HEK293 (cell line): Measurements from ENCODE around the gene MECR.

Source experiments
- CTCF ChIA-PET: fragments of 350-600 bp; formaldehyde crosslinking; extraction: SDS; loops from one replicate; lab custom pipeline; 2021; ENCODE audit warnings: antibody characterized with exemption; lab: Yijun Ruan, JAX
- POLR2A ChIA-PET: fragments of 300-600 bp; formaldehyde crosslinking; extraction: SDS; loops from one replicate; lab custom pipeline; 2020; ENCODE audit warnings: antibody characterized with exemption, inconsistent platforms; lab: Yijun Ruan, JAX
- H3K27ac ChIP-seq: fragments of 200-500 bp; sonication (Bioruptor generic); 2 replicates; pipeline ENCODE4 v1.5.1; 2014; ENCODE audit warnings: low read depth, low read length, control low read depth, inconsistent platforms; ENCODE audit errors: extremely low read depth
- H3K36me3 ChIP-seq, 2 experiments: fragments of 200-500 bp in 1 of 2; sonication (Bioruptor generic) in 1 of 2; 1 replicate in 1 of 2; 2 replicates in 1 of 2; pipeline ENCODE4 v1.5.1; 2014 to 2017; ENCODE audit warnings: inconsistent platforms in 2 of 2, low read length in 2 of 2; ENCODE audit not compliant: control insufficient read depth in 2 of 2, insufficient read depth in 1 of 2
- H3K4me1 ChIP-seq: fragments of 200-500 bp; sonication (Bioruptor generic); 2 replicates; pipeline ENCODE4 v1.5.1; 2014; ENCODE audit warnings: mild to moderate bottlenecking, low read length, inconsistent platforms; ENCODE audit not compliant: control insufficient read depth, insufficient read depth
- H3K4me3 ChIP-seq: 2 replicates; pipeline ENCODE4 v1.5.1; 2011; ENCODE audit warnings: low read depth, mild to moderate bottlenecking, control low read depth, low read length, moderate library complexity
- H3K9me3 ChIP-seq: fragments of 200-500 bp; sonication (Bioruptor generic); 2 replicates; pipeline ENCODE4 v1.5.1; 2014; ENCODE audit warnings: low read depth, low read length, inconsistent platforms; ENCODE audit not compliant: control insufficient read depth, insufficient read depth
- BCL11A ChIP-seq: fragments of 450-650 bp; formaldehyde crosslinking; IDR thresholded peaks from 2 replicates; pipeline ENCODE4 v1.5.1; 2016; ENCODE audit warnings: low read depth, missing biosample characterization, missing genetic modification characterization
- PRDM1 ChIP-seq: fragments of 450-650 bp; formaldehyde crosslinking; IDR thresholded peaks from 2 replicates; pipeline ENCODE4; 2016; ENCODE audit warnings: missing biosample characterization, missing genetic modification characterization
- PRDM6 ChIP-seq: fragments of 450-650 bp; formaldehyde crosslinking; IDR thresholded peaks from 2 replicates; pipeline ENCODE4 v1.5.1; 2017; ENCODE audit warnings: missing biosample characterization, missing genetic modification characterization
- SCRT2 ChIP-seq: fragments of 450-650 bp; formaldehyde crosslinking; IDR thresholded peaks from 2 replicates; pipeline ENCODE4 v1.5.1; 2016; ENCODE audit warnings: missing biosample characterization, missing genetic modification characterization
- ZBTB11 ChIP-seq: fragments of 450-650 bp; formaldehyde crosslinking; conservative IDR thresholded peaks from 2 replicates; pipeline ENCODE4 v1.5.1; 2016; ENCODE audit warnings: low read depth, missing biosample characterization, missing genetic modification characterization
- ZFP3 ChIP-seq: fragments of 450-650 bp; formaldehyde crosslinking; IDR thresholded peaks from 2 replicates; pipeline ENCODE4 v1.5.1; 2016; ENCODE audit warnings: low read depth, missing biosample characterization, missing genetic modification characterization
- ZFP41 ChIP-seq: fragments of 450-650 bp; formaldehyde crosslinking; IDR thresholded peaks from 2 replicates; pipeline ENCODE4 v1.5.1; 2016; ENCODE audit warnings: missing biosample characterization, missing genetic modification characterization, borderline replicate concordance
- ZNF10 ChIP-seq: fragments of 450-650 bp; formaldehyde crosslinking; IDR thresholded peaks from 2 replicates; pipeline ENCODE4 v1.5.1; 2017; ENCODE audit warnings: missing biosample characterization, missing genetic modification characterization
- ZNF37A ChIP-seq: fragments of 450-650 bp; IDR thresholded peaks from 2 replicates; pipeline ENCODE4 v1.5.1; 2018; ENCODE audit warnings: missing biosample characterization, missing genetic modification characterization
- ZNF530 ChIP-seq: fragments of 450-650 bp; formaldehyde crosslinking; IDR thresholded peaks from 2 replicates; pipeline ENCODE4 v1.5.1; 2016; ENCODE audit warnings: low read depth, missing biosample characterization, missing genetic modification characterization
- ZNF548 ChIP-seq: fragments of 450-650 bp; formaldehyde crosslinking; IDR thresholded peaks from 2 replicates; pipeline ENCODE4 v1.5.1; 2016; ENCODE audit warnings: missing biosample characterization, missing genetic modification characterization
- ZNF626 ChIP-seq: fragments of 450-650 bp; sonication (Bioruptor Pico); formaldehyde crosslinking; IDR thresholded peaks from 2 replicates; pipeline ENCODE4 v1.5.1; 2018; ENCODE audit warnings: missing biosample characterization, missing genetic modification characterization, inconsistent platforms
- ZNF664 ChIP-seq: fragments of 450-650 bp; formaldehyde crosslinking; IDR thresholded peaks from 2 replicates; pipeline ENCODE4 v1.5.1; 2016; ENCODE audit warnings: missing biosample characterization, missing genetic modification characterization
- ZNF704 ChIP-seq: fragments of 450-650 bp; formaldehyde crosslinking; IDR thresholded peaks from 2 replicates; pipeline ENCODE4 v1.5.1; 2016; ENCODE audit warnings: missing biosample characterization, missing genetic modification characterization
- ZNF776 ChIP-seq: fragments of 450-650 bp; formaldehyde crosslinking; IDR thresholded peaks from 2 replicates; pipeline ENCODE4 v1.5.0; 2017; ENCODE audit warnings: missing biosample characterization, missing genetic modification characterization, borderline replicate concordance

The MECR gene

GRCh38 chr1:29177022-29177705, 53.6 kb downstream of the MECR start:
- ChIA-PET POLR2A (interaction anchor here (0.7 kb wide), 1 partner anchor 1661 kb away, joined by 3 read pairs; no protein-coding TSS in a partner anchor), CTCF (interaction anchor here (0.5 to 0.7 kb wide), 2 partner anchors 59 to 1371 kb away, joined by 3 to 4 read pairs; no protein-coding TSS in a partner anchor)
- H3K36me3 ChIP-seq, result peaks cover 0 to 22% of the 10 kb centered on the region in 2 experiments; a peak in 2 of 3 replicates
- TF ChIP-seq SCRT2 (tag by site-specific recombination) (0 out of 2 replicates have a peak, but pooled peaks have one; percentile 8), ZBTB11 (tag by site-specific recombination) (0 out of 2 replicates have a peak, but pooled peaks have one; percentile 13), ZFP3 (tag by site-specific recombination) (no peak)
- H3K4me1 ChIP-seq, result peaks cover 6% of the 10 kb centered on the region; the same call in 1 of the 2 replicates
- no peak overlapping the region for H3K4me3 ChIP-seq
- peak overlapping the region; percentile 1; the same call in 1 of the 2 replicates for H3K27ac ChIP-seq
- H3K9me3 ChIP-seq, result no peaks in the 10 kb centered on the region

- H3K9me3 ChIP-seq, result no peaks in the 10 kb centered on the region
- no peak overlapping the region for H3K4me3 ChIP-seq
- no peak overlapping the region for H3K27ac ChIP-seq
- peaks cover 9% of the 10 kb centered on the region for H3K4me1 ChIP-seq
- peaks cover 0 to 22% of the 10 kb centered on the region in 2 experiments; a peak in 2 of 3 replicates for H3K36me3 ChIP-seq
- ChIA-PET CTCF (interaction anchor here (0.7 kb wide), 1 partner anchor 59 kb away, joined by 3 read pairs; no protein-coding TSS in a partner anchor), POLR2A (interaction anchor here (0.7 kb wide), 1 partner anchor 1660 kb away, joined by 3 read pairs; no protein-coding TSS in a partner anchor)
- TF ChIP-seq ZNF704 (tag by site-specific recombination), result no peak
- peak; percentile 15; the same call in 1 of the 2 replicates for TF ChIP-seq PRDM6 (tag by site-specific recombination)
- no peak for TF ChIP-seq ZNF530 (tag by site-specific recombination)
- TF ChIP-seq ZNF548, result no peak
- TF ChIP-seq ZNF664 (tag by site-specific recombination), result no peak
- TF ChIP-seq ZNF776, result no peak
- no peak for TF ChIP-seq PRDM1
- TF ChIP-seq ZFP41 (tag by site-specific recombination), result no peak
- TF ChIP-seq BCL11A, result no peak
- TF ChIP-seq ZNF10 (tag by site-specific recombination), result 0 out of 2 replicates have a peak, but pooled peaks have one; percentile 35
- TF ChIP-seq ZNF37A (tag by site-specific recombination), result no peak
- no peak for TF ChIP-seq ZNF626 (tag by site-specific recombination)
Measured at GRCh38 chr1:29176576-29176975, 54.2 kb downstream of the MECR start.
